ENCODE results near the gene RASAL1.
A peak's percentile ranks its signal among the peaks of the same experiment; 100 is the strongest.

RASAL1 gene

DNA sequence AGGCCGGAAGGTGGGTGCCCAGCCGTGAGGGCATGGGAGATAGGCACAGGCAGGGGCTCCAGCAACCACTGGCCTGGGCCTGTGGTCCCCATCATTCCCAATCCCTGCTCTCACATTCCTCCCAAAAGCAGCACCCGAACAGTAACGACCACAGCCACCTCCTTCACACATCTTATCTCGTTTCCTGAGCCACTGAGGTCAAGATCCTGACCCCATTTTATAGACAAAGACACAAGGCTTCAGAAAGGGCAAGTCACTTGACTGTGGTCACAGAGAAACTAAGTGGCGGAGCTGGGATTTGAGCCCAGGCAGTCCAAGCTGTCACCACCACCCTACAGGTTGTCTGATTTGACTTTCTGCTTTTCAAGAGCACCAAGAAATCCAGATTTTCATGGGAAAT, 40.2 kb downstream of the RASAL1 start:
- TF ChIP-seq MYC (IDR thresholded peaks at IDR 0.05; ENCODE audit: low read depth, low read length): no peak
- no peak for TF ChIP-seq POLR2A (IDR thresholded peaks at IDR 0.05; ENCODE audit: extremely low read depth, insufficient read length)
- TF ChIP-seq, protein P1, sequence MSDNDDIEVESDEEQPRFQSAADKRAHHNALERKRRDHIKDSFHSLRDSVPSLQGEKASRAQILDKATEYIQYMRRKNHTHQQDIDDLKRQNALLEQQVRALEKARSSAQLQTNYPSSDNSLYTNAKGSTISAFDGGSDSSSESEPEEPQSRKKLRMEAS (IDR thresholded peaks at IDR 0.05; ENCODE audit: low read depth, low read length): no peak
- TF ChIP-seq, protein P2, sequence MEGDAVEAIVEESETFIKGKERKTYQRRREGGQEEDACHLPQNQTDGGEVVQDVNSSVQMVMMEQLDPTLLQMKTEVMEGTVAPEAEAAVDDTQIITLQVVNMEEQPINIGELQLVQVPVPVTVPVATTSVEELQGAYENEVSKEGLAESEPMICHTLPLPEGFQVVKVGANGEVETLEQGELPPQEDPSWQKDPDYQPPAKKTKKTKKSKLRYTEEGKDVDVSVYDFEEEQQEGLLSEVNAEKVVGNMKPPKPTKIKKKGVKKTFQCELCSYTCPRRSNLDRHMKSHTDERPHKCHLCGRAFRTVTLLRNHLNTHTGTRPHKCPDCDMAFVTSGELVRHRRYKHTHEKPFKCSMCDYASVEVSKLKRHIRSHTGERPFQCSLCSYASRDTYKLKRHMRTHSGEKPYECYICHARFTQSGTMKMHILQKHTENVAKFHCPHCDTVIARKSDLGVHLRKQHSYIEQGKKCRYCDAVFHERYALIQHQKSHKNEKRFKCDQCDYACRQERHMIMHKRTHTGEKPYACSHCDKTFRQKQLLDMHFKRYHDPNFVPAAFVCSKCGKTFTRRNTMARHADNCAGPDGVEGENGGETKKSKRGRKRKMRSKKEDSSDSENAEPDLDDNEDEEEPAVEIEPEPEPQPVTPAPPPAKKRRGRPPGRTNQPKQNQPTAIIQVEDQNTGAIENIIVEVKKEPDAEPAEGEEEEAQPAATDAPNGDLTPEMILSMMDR (IDR thresholded peaks at IDR 0.05; ENCODE audit: low read depth, low read length): no peak
- no peak for DNase-seq (ENCODE audit: low read depth)
- no peak overlapping the region for H3K4me3 ChIP-seq (ENCODE audit: low read depth, low read length)

DNA sequence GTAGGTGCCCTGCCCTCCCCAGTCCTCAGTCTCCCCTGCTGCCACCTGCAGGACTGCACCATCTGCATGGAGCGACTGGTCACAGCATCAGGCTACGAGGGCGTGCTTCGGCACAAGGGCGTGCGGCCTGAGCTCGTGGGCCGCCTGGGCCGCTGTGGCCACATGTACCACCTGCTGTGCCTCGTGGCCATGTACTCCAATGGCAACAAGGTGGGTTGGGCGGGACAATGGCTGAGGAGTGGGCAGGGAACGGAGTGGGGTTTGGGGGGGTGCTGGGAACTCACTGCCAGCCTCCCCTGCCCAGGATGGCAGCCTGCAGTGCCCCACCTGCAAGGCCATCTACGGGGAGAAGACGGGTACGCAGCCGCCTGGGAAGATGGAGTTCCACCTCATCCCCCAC, 40.8 kb downstream of the RASAL1 start:
- TF ChIP-seq, protein P2 (IDR thresholded peaks at IDR 0.05; ENCODE audit: low read depth, low read length): no peak
- TF ChIP-seq, protein P1 (IDR thresholded peaks at IDR 0.05; ENCODE audit: low read depth, low read length): no peak
- no peak for DNase-seq (ENCODE audit: low read depth)

DNA sequence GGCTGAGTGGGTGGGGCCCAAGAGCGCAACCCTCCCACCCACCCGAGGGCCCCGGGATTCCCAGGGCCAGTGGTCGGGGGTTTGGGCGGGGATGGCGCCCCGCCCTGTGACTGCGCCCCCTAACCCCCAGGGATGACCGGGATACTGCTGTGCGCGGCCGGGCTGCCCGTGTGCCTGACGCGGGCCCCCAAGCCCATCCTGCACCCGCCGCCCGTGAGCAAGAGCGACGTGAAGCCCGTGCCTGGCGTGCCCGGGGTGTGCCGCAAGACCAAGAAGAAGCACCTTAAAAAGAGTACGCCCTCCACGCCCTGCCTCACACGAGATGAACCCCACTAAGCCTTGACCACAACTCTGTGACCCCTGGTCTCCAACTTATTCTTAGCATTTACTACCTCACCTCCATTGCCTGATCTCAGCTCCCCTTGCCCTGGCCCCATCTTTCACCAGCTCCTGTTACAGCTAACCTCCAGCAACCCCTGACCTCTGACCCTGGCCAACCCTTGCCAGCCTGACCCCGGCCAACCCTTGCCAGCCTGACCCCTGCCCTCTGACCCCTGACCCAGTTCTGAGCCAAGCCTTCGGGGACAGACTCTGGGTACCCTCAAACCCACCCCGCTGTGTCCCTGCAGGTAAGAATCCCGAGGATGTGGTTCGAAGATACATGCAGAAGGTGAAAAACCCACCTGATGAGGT, 42.0 kb downstream of the RASAL1 start:
- no peak for DNase-seq (ENCODE audit: low read depth)
- no peak overlapping the region for H3K4me3 ChIP-seq (ENCODE audit: low read depth, low read length)
- TF ChIP-seq POLR2A (IDR thresholded peaks at IDR 0.05; ENCODE audit: extremely low read depth, insufficient read length) (no peak), MYC (IDR thresholded peaks at IDR 0.05; ENCODE audit: low read depth, low read length) (no peak)
- TF ChIP-seq, protein P1 (IDR thresholded peaks at IDR 0.05; ENCODE audit: low read depth, low read length): no peak
- TF ChIP-seq, protein P2 (IDR thresholded peaks at IDR 0.05; ENCODE audit: low read depth, low read length): no peak

More for the DNA sequence above, 40.8 kb downstream of the RASAL1 start:
- H3K4me3 ChIP-seq (ENCODE audit: low read depth, low read length): no peak overlapping the region

DNA sequence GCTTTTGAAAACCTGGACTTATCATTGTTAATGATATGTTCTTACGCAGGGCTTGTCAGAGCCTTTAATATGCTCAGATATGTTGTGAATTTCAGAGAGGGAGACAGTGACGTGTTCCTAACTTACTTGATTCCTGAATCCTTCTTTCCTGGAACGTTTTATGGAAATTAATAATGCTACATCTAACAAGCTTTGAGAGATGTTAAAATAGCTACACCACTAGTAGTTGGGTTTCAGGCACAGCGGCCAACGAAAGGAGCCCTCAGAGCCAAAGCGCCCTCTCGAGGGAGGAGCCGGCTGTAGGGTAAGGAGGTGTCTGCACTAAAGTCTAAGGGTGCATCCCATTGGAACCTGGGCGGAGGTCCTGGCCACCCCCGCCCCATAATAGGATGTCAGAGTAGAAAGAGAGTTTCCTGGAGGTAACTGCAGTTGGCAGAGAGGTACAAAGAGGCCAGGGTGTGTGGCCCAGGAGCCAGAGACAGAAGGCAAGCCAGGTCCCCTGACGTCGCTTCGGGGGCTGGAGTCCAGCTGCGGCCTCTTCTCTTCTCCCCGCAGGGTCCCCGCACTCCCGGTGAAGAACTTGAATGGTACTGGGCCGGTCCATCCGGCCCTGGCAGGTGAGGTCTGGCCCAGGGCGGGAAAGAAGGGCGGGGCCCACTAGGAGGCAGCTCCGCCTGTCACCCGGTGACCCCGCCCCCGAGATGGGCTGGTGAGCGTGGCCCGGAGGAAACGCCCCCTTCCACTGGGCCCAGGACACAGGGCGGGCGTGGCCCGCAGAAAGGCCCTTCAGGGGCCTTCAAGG, 42.8 kb downstream of the RASAL1 start:
- H3K4me3 ChIP-seq (ENCODE audit: low read depth, low read length): no peak overlapping the region
- TF ChIP-seq, protein P2 (IDR thresholded peaks at IDR 0.05; ENCODE audit: low read depth, low read length): peak; percentile 52
- TF ChIP-seq POLR2A (IDR thresholded peaks at IDR 0.05; ENCODE audit: extremely low read depth, insufficient read length) (no peak), MYC (IDR thresholded peaks at IDR 0.05; ENCODE audit: low read depth, low read length) (no peak)
- TF ChIP-seq, protein P1 (IDR thresholded peaks at IDR 0.05; ENCODE audit: low read depth, low read length): no peak
- peak; percentile 44 for DNase-seq (ENCODE audit: low read depth)

DNA sequence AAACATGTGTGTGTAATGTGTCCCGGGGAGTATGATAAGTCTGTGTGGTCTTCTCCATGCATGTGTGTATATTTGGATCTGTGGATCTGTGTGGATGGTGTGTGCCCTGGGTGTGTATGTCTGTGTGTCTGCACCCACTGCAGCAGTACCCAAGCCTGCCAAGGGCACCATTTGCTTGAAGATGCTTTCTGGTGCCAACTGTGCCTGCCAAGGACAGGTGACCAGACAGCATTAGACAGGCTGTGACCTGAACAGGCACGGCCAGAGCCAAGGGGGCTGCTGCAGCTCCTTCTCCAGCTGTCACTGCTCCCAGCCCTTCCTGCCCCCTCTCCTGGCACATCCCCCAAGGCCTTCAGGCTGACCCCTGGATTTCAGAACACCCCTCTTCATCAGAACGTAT, 44.1 kb downstream of the RASAL1 start:
- TF ChIP-seq, protein P1 (IDR thresholded peaks at IDR 0.05; ENCODE audit: low read depth, low read length): no peak
- TF ChIP-seq, protein P2 (IDR thresholded peaks at IDR 0.05; ENCODE audit: low read depth, low read length): no peak
- TF ChIP-seq POLR2A (IDR thresholded peaks at IDR 0.05; ENCODE audit: extremely low read depth, insufficient read length): no peak
- no peak for TF ChIP-seq MYC (IDR thresholded peaks at IDR 0.05; ENCODE audit: low read depth, low read length)
- DNase-seq (ENCODE audit: low read depth): no peak
- H3K4me3 ChIP-seq (ENCODE audit: low read depth, low read length): no peak overlapping the region
